PC-3 (cell line): ENCODE results near the gene MAPK8.

Experiments
- EZH2 ChIP-seq: fragments of 300-600 bp; sonication (generic); IDR thresholded peaks from one replicate; pipeline ENCODE4 v1.6.1; 2017; ENCODE audit warnings: antibody characterized with exemption, mild to moderate bottlenecking, low read length; ENCODE audit not compliant: unreplicated experiment
- EZH2phosphoT487 ChIP-seq: fragments of 300-600 bp; sonication (generic); IDR thresholded peaks from 2 replicates; pipeline ENCODE4 v1.6.1; 2018; ENCODE audit warnings: mild to moderate bottlenecking, antibody characterized with exemption, low read length, borderline replicate concordance
- TF ChIP-seq, protein P1 (sequence below): fragments of 300-600 bp; sonication (generic); conservative IDR thresholded peaks from 2 replicates; pipeline ENCODE4 v1.5.1; 2017; ENCODE audit warnings: antibody characterized with exemption, low read depth, mild to moderate bottlenecking, low read length

DNA sequence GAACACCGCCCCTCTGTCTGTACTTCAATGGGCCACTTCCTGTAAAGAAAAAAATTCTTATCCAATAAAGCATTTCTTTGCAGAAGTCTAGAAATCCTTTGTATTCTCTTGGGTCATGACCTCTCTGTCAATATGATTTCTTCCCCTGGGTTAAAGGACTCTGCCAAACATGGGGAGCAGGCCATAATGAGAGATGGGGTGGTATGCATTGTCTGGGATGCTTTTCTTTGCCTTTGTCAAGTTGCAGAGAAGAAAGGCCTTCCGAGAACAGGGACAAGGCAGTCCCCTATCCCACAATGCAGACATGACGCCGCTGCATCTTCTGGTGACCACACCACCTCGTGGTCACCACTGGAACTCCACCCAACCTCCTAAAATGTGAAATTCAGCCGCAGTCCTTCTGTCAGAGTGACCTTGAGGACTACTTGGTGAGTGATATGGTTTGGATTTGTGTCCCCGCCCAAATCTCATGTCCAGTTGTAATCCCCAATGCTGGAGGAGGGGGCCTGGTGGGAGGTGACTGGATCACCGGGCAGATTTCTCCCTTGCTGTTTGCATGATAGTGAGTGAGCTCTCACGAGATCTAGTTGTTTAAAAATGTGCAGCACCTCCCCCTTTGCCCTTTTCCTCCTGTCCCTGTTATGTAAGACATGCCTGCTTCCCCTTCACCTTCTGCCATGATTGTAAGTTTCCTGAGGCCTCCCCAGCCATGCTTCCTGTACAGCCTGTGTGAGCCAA is 16.8 kb upstream of the MAPK8 start:
- TF ChIP-seq EZH2phosphoT487 (no peak), EZH2 (no peak)
- TF ChIP-seq, protein P1, sequence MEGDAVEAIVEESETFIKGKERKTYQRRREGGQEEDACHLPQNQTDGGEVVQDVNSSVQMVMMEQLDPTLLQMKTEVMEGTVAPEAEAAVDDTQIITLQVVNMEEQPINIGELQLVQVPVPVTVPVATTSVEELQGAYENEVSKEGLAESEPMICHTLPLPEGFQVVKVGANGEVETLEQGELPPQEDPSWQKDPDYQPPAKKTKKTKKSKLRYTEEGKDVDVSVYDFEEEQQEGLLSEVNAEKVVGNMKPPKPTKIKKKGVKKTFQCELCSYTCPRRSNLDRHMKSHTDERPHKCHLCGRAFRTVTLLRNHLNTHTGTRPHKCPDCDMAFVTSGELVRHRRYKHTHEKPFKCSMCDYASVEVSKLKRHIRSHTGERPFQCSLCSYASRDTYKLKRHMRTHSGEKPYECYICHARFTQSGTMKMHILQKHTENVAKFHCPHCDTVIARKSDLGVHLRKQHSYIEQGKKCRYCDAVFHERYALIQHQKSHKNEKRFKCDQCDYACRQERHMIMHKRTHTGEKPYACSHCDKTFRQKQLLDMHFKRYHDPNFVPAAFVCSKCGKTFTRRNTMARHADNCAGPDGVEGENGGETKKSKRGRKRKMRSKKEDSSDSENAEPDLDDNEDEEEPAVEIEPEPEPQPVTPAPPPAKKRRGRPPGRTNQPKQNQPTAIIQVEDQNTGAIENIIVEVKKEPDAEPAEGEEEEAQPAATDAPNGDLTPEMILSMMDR, result peak; percentile 72
